CD14-positive monocyte (primary cell): ENCODE data around the gene TBC1D19. TPM values are rescaled to one million over a fixed set of nuclear protein-coding genes. Genes with fewer than 3 reads are reported as not detected.
A peak's percentile ranks its signal among the peaks of the same experiment; 100 is the strongest.

Experiments
- DNase-seq, 3 donors: peaks; one replicate each; pipeline ENCODE4 v3.0.0-alpha.2; 2011 to 2022
- H2AFZ ChIP-seq: 2 replicates; pipeline ENCODE4 v1.6.0; 2012; ENCODE audit warnings: mild to moderate bottlenecking, low read depth, low read length, inconsistent platforms; ENCODE audit not compliant: insufficient read depth, poor library complexity, severe bottlenecking
- H3K27ac ChIP-seq, 2 donors: 1 replicate in 1 of 2; 2 replicates in 1 of 2; pipeline ENCODE4 v1.5.1; 2012 to 2013; ENCODE audit warnings: low read length in 2 of 2, control low read depth in 1 of 2, inconsistent platforms in 1 of 2, low read depth in 1 of 2, mild to moderate bottlenecking in 1 of 2
- H3K27me3 ChIP-seq, 2 donors: one replicate each; pipeline versions ENCODE4 v1.6.0 to v1.6.1; 2011 to 2013; ENCODE audit warnings: low read length in 2 of 2; ENCODE audit not compliant: control insufficient read depth in 2 of 2, insufficient read depth in 2 of 2
- H3K36me3 ChIP-seq, 2 donors: replicated peaks in 1 of 2; 1 replicate in 1 of 2; 2 replicates in 1 of 2; pipeline versions ENCODE4 v1.5.1 to v1.6.1; 2012 to 2013; ENCODE audit warnings: low read length in 2 of 2, control low read depth in 1 of 2, inconsistent platforms in 1 of 2, mild to moderate bottlenecking in 1 of 2; ENCODE audit not compliant: insufficient read depth in 2 of 2, control insufficient read depth in 1 of 2
- H3K4me1 ChIP-seq, 2 donors: 1 replicate in 1 of 2; 2 replicates in 1 of 2; pipeline versions ENCODE4 v1.5.1 to v1.6.1; 2012 to 2013; ENCODE audit warnings: low read length in 2 of 2, control low read depth in 1 of 2, inconsistent platforms in 1 of 2, mild to moderate bottlenecking in 1 of 2, moderate library complexity in 1 of 2; ENCODE audit not compliant: insufficient read depth in 2 of 2, control insufficient read depth in 1 of 2
- H3K4me2 ChIP-seq: replicated peaks from 2 replicates; pipeline ENCODE3; 2012; ENCODE audit warnings: low read length, moderate library complexity, mild to moderate bottlenecking; ENCODE audit not compliant: poor library complexity, severe bottlenecking; ENCODE audit errors: extremely low read depth
- H3K4me3 ChIP-seq, 3 experiments: fragments of 200-600 bp in 1 of 3; sonication (generic) in 1 of 3; replicated peaks in 1 of 3; 1 replicate in 2 of 3; 2 replicates in 1 of 3; pipeline ENCODE4 v1.5.1; 2011 to 2013; ENCODE audit warnings: low read length in 3 of 3, mild to moderate bottlenecking in 3 of 3, control low read depth in 2 of 3, low read depth in 2 of 3, inconsistent platforms in 1 of 3, moderate library complexity in 1 of 3
- H3K79me2 ChIP-seq: 2 replicates; pipeline ENCODE4 v1.6.0; 2012; ENCODE audit warnings: mild to moderate bottlenecking, control low read depth, inconsistent platforms, low read length, moderate library complexity; ENCODE audit not compliant: insufficient read depth
- H3K9ac ChIP-seq: 2 replicates; pipeline ENCODE4 v1.6.0; 2017; ENCODE audit warnings: low read length, mild to moderate bottlenecking; ENCODE audit not compliant: insufficient read depth, poor library complexity, severe bottlenecking
- H3K9me3 ChIP-seq, 2 donors: replicated peaks in 1 of 2; 1 replicate in 1 of 2; 2 replicates in 1 of 2; pipeline versions ENCODE4 v1.5.1 to v1.6.1; 2012 to 2013; ENCODE audit warnings: low read length in 2 of 2, control low read depth in 1 of 2; ENCODE audit not compliant: control insufficient read depth in 1 of 2, insufficient read depth in 1 of 2
- H4K20me1 ChIP-seq: 2 replicates; pipeline ENCODE4 v1.6.0; 2012; ENCODE audit warnings: mild to moderate bottlenecking, low read length, control low read depth, moderate library complexity; ENCODE audit not compliant: insufficient read depth
- H3K27ac Mint-ChIP-seq, 7 donors: one replicate each; pipeline ENCODE4 v1.8.0; 2020; ENCODE audit warnings: mild to moderate bottlenecking in 7 of 7, mixed read lengths in 7 of 7, moderate library complexity in 6 of 7, inconsistent platforms in 2 of 7
- H3K27me3 Mint-ChIP-seq, 3 donors: one replicate each; pipeline ENCODE4 v1.8.0; 2021 to 2022; ENCODE audit warnings: low read depth in 3 of 3, mild to moderate bottlenecking in 3 of 3, mixed read lengths in 3 of 3, moderate library complexity in 3 of 3, inconsistent platforms in 1 of 3
- H3K36me3 Mint-ChIP-seq, 2 donors: one replicate each; pipeline ENCODE4 v1.8.0; 2020; ENCODE audit warnings: mixed read lengths in 2 of 2, inconsistent platforms in 1 of 2, mild to moderate bottlenecking in 1 of 2
- H3K4me1 Mint-ChIP-seq: one replicate; pipeline ENCODE4 v1.8.0; 2020; ENCODE audit warnings: mild to moderate bottlenecking, mixed read lengths
- H3K4me3 Mint-ChIP-seq, 2 donors: one replicate each; pipeline ENCODE4 v1.8.0; 2020; ENCODE audit warnings: mild to moderate bottlenecking in 2 of 2, mixed read lengths in 2 of 2, moderate library complexity in 1 of 2
- H3K9me3 Mint-ChIP-seq, 7 donors: one replicate each; pipeline ENCODE4 v1.8.0; 2020 to 2022; ENCODE audit warnings: mixed read lengths in 7 of 7, mild to moderate bottlenecking in 6 of 7, moderate library complexity in 6 of 7, inconsistent platforms in 2 of 7
- CTCF ChIP-seq: fragments of 200-600 bp; IDR thresholded peaks from one replicate; pipeline ENCODE4 v1.8.0; 2022; ENCODE audit warnings: antibody characterized with exemption, mild to moderate bottlenecking
- WGBS: methylation state at CpG from one replicate; pipeline ENCODE4 v1.1.5; 2013; ENCODE audit warnings: missing lambda C conversion rate; ENCODE audit not compliant: insufficient coverage; 5-methylcytosine and 5-hydroxymethylcytosine counted together
- intact Hi-C, 2 donors: fragments of 100-400 bp; cut with micrococcal nuclease; formaldehyde crosslinking; loops; one replicate each; pipeline versions ENCODE4 v1.15.0 to v1.15.1; 2023
- polyA plus RNA-seq, 3 donors: library from polyadenylated mRNA; depleted of rRNA in 1 of 3; unstranded in 2 of 3; stranded (reverse) in 1 of 3; fragments of 300-500 nt in 2 of 3; fragments of >200 nt in 1 of 3; fragmentation: Illumina TruSeq in 2 of 3; gene quantifications; 1 replicate in 2 of 3; 2 replicates in 1 of 3; pipeline ENCODE4 v1.2.3, GENCODE V29; 2012 to 2021

TBC1D19 gene
- polyA plus RNA-seq, 3 donors, result 0.19 to 0.84 (median 0.33) TPM

DNA sequence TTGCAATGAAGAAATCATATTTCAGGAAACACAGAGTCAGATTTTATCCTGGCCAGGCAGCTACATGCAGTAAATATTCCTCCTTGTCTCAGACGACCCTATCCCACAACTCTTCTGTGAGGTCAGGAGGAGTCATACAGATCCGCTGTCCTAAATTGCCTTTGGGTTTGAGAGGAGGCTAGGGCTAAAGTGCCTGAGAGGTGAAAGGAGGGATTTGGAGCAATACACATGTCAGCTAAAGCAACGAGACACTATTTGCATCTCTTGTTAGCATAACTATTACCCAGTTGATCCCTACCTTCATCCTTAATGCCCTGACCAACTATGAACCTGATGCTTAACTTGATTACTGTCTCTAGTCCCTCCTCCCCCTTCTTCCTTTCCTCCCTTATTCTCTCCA, 98.6 kb downstream of the TBC1D19 start:
- peaks cover 1 to 16% of the 10 kb centered on the region in 2 donors for H3K36me3 Mint-ChIP-seq
- no peak overlapping the region for H3K27ac ChIP-seq

GRCh38 chr4:26685250-26685649, 101.4 kb downstream of the TBC1D19 start:
- no peak overlapping the region for H3K9ac ChIP-seq
- Mint-ChIP-seq H3K27ac (no peak overlapping the region), H3K4me1 (no peaks in the 10 kb centered on the region), H3K27me3 (no peaks in the 10 kb centered on the region), H3K36me3 (no peaks in the 10 kb centered on the region), H3K4me3 (no peak overlapping the region), H3K9me3 (peaks cover 0 to 10% (median 4%) of the 10 kb centered on the region in 7 donors)
- H3K27ac ChIP-seq, result no peak overlapping the region
- H2AFZ ChIP-seq, result no peak overlapping the region
- peaks cover 0 to under 1% of the 10 kb centered on the region in 2 donors for H3K9me3 ChIP-seq
- intact Hi-C loops, result no loop called here
- no peak overlapping the region for H3K4me2 ChIP-seq
- no peaks in the 10 kb centered on the region for H4K20me1 ChIP-seq
- H3K4me1 ChIP-seq, result no peaks in the 10 kb centered on the region
- H3K27me3 ChIP-seq, result no peaks in the 10 kb centered on the region
- H3K79me2 ChIP-seq, result no peaks in the 10 kb centered on the region
- H3K4me3 ChIP-seq, result no peak overlapping the region
- no peak for DNase-seq
- H3K36me3 ChIP-seq, result no peaks in the 10 kb centered on the region
- no peak for TF ChIP-seq CTCF
- WGBS, result 90% methylated on average over 1 of the region's 1 CpG

More for the DNA sequence above, 98.6 kb downstream of the TBC1D19 start:
- Histone ChIP-seq H2AFZ (no peak overlapping the region), H3K27me3 (no peaks in the 10 kb centered on the region), H3K4me2 (no peak overlapping the region), H3K4me1 (no peaks in the 10 kb centered on the region), H3K9me3 (peaks cover 17 to 27% of the 10 kb centered on the region in 2 donors), H3K79me2 (no peaks in the 10 kb centered on the region), H4K20me1 (no peaks in the 10 kb centered on the region), H3K4me3 (no peak overlapping the region), H3K36me3 (no peaks in the 10 kb centered on the region), H3K9ac (no peak overlapping the region)
- whole genome bisulfite sequencing, result no CpG with 5 or more reads among the region's 3 CpGs
- intact Hi-C loops, result no loop called here
- Mint-ChIP-seq H3K27me3 (peaks cover 0 to 2% (median 1%) of the 10 kb centered on the region in 3 donors), H3K9me3 (peaks cover 15 to 33% (median 27%) of the 10 kb centered on the region in 7 donors), H3K4me3 (no peak overlapping the region), H3K4me1 (no peaks in the 10 kb centered on the region), H3K27ac (peak overlapping the region in 1 of 7 donors; percentile 8)
- DNase-seq, result no peak
- no peak for TF ChIP-seq CTCF
